Non-pigmented ciliary epithelial cell (primary cell): ENCODE data around the gene SFTA2.
"Not testable (repeated sequence)": the region's sequence is repeated elsewhere in the genome, so short reads cannot be mapped to it uniquely, and the experiment has no call there.

Experiments
- DNase-seq: peaks from one replicate; pipeline ENCODE4 v3.0.0-alpha.2; 2010; ENCODE audit warnings: low read depth

The SFTA2 gene

GRCh38 chr6:30942338-30943060 is 10.5 kb upstream of the SFTA2 start:
- DNase-seq = peak; percentile 60

GRCh38 chr6:30940361-30940986 is 8.5 kb upstream of the SFTA2 start, which contains the start of gene MUCL3:
TSS of gene MUCL3 (plus strand) at chr6:30940973. CDS start at chr6:30941000, 27 bp downstream.
- DNase-seq = no peak

GRCh38 chr6:30939473-30939872 is 7.5 kb upstream of the SFTA2 start:
- DNase-seq = no peak

- DNase-seq = no peak
Measured at GRCh38 chr6:30938730-30939129, 6.8 kb upstream of the SFTA2 start.

- no peak for DNase-seq
Measured at GRCh38 chr6:30937265-30937664, 5.3 kb upstream of the SFTA2 start.

- no peak for DNase-seq
Measured at GRCh38 chr6:30935018-30935417, 3.0 kb upstream of the SFTA2 start.

GRCh38 chr6:30932665-30933365 is 845 bp upstream of the SFTA2 start:
- DNase-seq = no peak

GRCh38 chr6:30931272-30931671 is 698 bp downstream of the SFTA2 start:
- no peak for DNase-seq

- no peak for DNase-seq
Measured at GRCh38 chr6:30930506-30930905, 1.5 kb downstream of the SFTA2 start.

- DNase-seq = no peak
Measured at GRCh38 chr6:30928677-30929076, 3.3 kb downstream of the SFTA2 start.

GRCh38 chr6:30927080-30927479 is 4.9 kb downstream of the SFTA2 start:
- not testable (repeated sequence) for DNase-seq

- no peak for DNase-seq
Measured at GRCh38 chr6:30926644-30927043, 5.3 kb downstream of the SFTA2 start.

- not testable (repeated sequence) for DNase-seq
Measured at GRCh38 chr6:30924040-30924627, 7.8 kb downstream of the SFTA2 start.

- no peak for DNase-seq
Measured at GRCh38 chr6:30922447-30922852, 9.5 kb downstream of the SFTA2 start.

GRCh38 chr6:30918670-30919069 is 13.3 kb downstream of the SFTA2 start:
- no peak for DNase-seq

GRCh38 chr6:30917487-30917886 is 14.5 kb downstream of the SFTA2 start:
- DNase-seq = no peak

- no peak for DNase-seq
Measured at GRCh38 chr6:30917041-30917440, 14.9 kb downstream of the SFTA2 start.

- no peak for DNase-seq
Measured at GRCh38 chr6:30915591-30915946, 16.4 kb downstream of the SFTA2 start.

- no peak for DNase-seq
Measured at GRCh38 chr6:30914854-30915590, 16.9 kb downstream of the SFTA2 start.

GRCh38 chr6:30914076-30914853 is 17.7 kb downstream of the SFTA2 start, which contains the start of gene VARS2:
TSS of gene VARS2 (plus strand) at chr6:30914238. CDS start at chr6:30914837, 599 bp downstream.
- no peak for DNase-seq

GRCh38 chr6:30913721-30914075 is 18.3 kb downstream of the SFTA2 start:
- DNase-seq = no peak
